ENCODE results near the gene BBS7. TPM values are rescaled to one million over a fixed set of nuclear protein-coding genes. Genes with fewer than 3 reads are reported as not detected.

BBS7 gene
- total RNA-seq, 1 experiment from 2014 or later = 20.5 TPM

GRCh38 chr4:121842862-121843261, 27.4 kb downstream of the BBS7 start:
- H3K27ac Mint-ChIP-seq = no peak overlapping the region
- ChIA-PET POLR2A (no interaction called here), CTCF (no interaction called here)
- H3K9me3 Mint-ChIP-seq = peaks cover 5% of the 10 kb centered on the region; the same call in 1 of the 2 replicates
- H3K4me1 Mint-ChIP-seq = no peaks in the 10 kb centered on the region
- ATAC-seq = no peak
- peaks cover 15% of the 10 kb centered on the region for H3K36me3 Mint-ChIP-seq
- DNase-seq (ENCODE audit: low spot score) = no peak
- no peak overlapping the region for H3K4me3 Mint-ChIP-seq
- TF ChIP-seq, protein P1, sequence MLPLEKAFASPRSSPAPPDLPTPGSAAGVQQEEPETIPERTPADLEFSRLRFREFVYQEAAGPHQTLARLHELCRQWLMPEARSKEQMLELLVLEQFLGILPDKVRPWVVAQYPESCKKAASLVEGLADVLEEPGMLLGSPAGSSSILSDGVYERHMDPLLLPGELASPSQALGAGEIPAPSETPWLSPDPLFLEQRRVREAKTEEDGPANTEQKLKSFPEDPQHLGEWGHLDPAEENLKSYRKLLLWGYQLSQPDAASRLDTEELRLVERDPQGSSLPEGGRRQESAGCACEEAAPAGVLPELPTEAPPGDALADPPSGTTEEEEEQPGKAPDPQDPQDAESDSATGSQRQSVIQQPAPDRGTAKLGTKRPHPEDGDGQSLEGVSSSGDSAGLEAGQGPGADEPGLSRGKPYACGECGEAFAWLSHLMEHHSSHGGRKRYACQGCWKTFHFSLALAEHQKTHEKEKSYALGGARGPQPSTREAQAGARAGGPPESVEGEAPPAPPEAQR (CRISPR knock-in tag; IDR thresholded peaks at IDR 0.05) = no peak
- TF ChIP-seq ZNF423 (CRISPR knock-in tag; IDR thresholded peaks at IDR 0.05) (no peak), ZNF219 (CRISPR knock-in tag; IDR thresholded peaks at IDR 0.05; ENCODE audit: borderline replicate concordance) (no peak), ZNF263 (CRISPR knock-in tag; IDR thresholded peaks at IDR 0.05; ENCODE audit: low read depth) (no peak), NR2C2 (CRISPR knock-in tag; IDR thresholded peaks at IDR 0.05) (no peak), SMAD3 (CRISPR knock-in tag; IDR thresholded peaks at IDR 0.05; ENCODE audit: borderline replicate concordance) (no peak), E2F5 (CRISPR knock-in tag; IDR thresholded peaks at IDR 0.05) (no peak), ZNF317 (CRISPR knock-in tag; IDR thresholded peaks at IDR 0.05; ENCODE audit: borderline replicate concordance, low read depth) (no peak), AFF4 (CRISPR knock-in tag; IDR thresholded peaks at IDR 0.05; ENCODE audit: borderline replicate concordance) (no peak), SOX15 (CRISPR knock-in tag; IDR thresholded peaks at IDR 0.05) (no peak), TEAD1 (CRISPR knock-in tag; IDR thresholded peaks at IDR 0.05) (no peak), ZNF512 (CRISPR knock-in tag; IDR thresholded peaks at IDR 0.05; ENCODE audit: borderline replicate concordance) (no peak), ZNF671 (CRISPR knock-in tag; IDR thresholded peaks at IDR 0.05) (no peak), TEAD4 (CRISPR knock-in tag; IDR thresholded peaks at IDR 0.05) (no peak), CREB1 (CRISPR knock-in tag; IDR thresholded peaks at IDR 0.05) (no peak)
- TF ChIP-seq, protein P2, sequence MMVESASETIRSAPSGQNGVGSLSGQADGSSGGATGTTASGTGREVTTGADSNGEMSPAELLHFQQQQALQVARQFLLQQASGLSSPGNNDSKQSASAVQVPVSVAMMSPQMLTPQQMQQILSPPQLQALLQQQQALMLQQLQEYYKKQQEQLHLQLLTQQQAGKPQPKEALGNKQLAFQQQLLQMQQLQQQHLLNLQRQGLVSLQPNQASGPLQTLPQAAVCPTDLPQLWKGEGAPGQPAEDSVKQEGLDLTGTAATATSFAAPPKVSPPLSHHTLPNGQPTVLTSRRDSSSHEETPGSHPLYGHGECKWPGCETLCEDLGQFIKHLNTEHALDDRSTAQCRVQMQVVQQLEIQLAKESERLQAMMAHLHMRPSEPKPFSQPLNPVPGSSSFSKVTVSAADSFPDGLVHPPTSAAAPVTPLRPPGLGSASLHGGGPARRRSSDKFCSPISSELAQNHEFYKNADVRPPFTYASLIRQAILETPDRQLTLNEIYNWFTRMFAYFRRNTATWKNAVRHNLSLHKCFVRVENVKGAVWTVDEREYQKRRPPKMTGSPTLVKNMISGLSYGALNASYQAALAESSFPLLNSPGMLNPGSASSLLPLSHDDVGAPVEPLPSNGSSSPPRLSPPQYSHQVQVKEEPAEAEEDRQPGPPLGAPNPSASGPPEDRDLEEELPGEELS (CRISPR knock-in tag; IDR thresholded peaks at IDR 0.05) = no peak
- TF ChIP-seq, protein P3, sequence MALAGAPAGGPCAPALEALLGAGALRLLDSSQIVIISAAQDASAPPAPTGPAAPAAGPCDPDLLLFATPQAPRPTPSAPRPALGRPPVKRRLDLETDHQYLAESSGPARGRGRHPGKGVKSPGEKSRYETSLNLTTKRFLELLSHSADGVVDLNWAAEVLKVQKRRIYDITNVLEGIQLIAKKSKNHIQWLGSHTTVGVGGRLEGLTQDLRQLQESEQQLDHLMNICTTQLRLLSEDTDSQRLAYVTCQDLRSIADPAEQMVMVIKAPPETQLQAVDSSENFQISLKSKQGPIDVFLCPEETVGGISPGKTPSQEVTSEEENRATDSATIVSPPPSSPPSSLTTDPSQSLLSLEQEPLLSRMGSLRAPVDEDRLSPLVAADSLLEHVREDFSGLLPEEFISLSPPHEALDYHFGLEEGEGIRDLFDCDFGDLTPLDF (CRISPR knock-in tag; IDR thresholded peaks at IDR 0.05) = no peak
- TF ChIP-seq, protein P4, sequence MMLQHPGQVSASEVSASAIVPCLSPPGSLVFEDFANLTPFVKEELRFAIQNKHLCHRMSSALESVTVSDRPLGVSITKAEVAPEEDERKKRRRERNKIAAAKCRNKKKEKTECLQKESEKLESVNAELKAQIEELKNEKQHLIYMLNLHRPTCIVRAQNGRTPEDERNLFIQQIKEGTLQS (CRISPR knock-in tag; conservative IDR thresholded peaks at IDR 0.05) = no peak
- TF ChIP-seq, protein P5, sequence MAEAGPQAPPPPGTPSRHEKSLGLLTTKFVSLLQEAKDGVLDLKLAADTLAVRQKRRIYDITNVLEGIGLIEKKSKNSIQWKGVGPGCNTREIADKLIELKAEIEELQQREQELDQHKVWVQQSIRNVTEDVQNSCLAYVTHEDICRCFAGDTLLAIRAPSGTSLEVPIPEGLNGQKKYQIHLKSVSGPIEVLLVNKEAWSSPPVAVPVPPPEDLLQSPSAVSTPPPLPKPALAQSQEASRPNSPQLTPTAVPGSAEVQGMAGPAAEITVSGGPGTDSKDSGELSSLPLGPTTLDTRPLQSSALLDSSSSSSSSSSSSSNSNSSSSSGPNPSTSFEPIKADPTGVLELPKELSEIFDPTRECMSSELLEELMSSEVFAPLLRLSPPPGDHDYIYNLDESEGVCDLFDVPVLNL (CRISPR knock-in tag; IDR thresholded peaks at IDR 0.05; ENCODE audit: borderline replicate concordance, low read depth) = no peak
- no peaks in the 10 kb centered on the region for H3K27me3 Mint-ChIP-seq (ENCODE audit: low read depth)

All from WTC11 (cell line).